Psoas muscle (tissue), 8 donors: ENCODE results near the gene EREG. TPM values are rescaled to one million over a fixed set of nuclear protein-coding genes. Genes with fewer than 3 reads are reported as not detected.

ENCODE experiments used
- ATAC-seq, 4 donors: fragments of 200-7000 bp; cut with Tn5 transposase; one replicate each; pipeline ENCODE4 v1.9.1; 2020; ENCODE audit warnings: moderate library complexity in 3 of 4, mild to moderate bottlenecking in 2 of 4
- DNase-seq, 2 donors: peaks; one replicate each; pipeline ENCODE4 v3.0.0-alpha.2; 2020
- H3K27ac ChIP-seq: fragments of 200-600 bp; one replicate; pipeline ENCODE4 v1.8.0; 2022
- H3K27me3 ChIP-seq, 3 donors: fragments of 200-600 bp in 1 of 3; one replicate each; pipeline versions ENCODE4 v1.6.1 to v1.8.0; 2013 to 2022; ENCODE audit warnings: low read length in 2 of 3, mild to moderate bottlenecking in 2 of 3, moderate library complexity in 1 of 3; ENCODE audit not compliant: insufficient read depth in 3 of 3
- H3K36me3 ChIP-seq, 2 donors: fragments of 200-600 bp in 1 of 2; one replicate each; pipeline versions ENCODE4 v1.6.1 to v1.8.0; 2013 to 2022; ENCODE audit warnings: low read depth in 1 of 2, mild to moderate bottlenecking in 1 of 2, moderate library complexity in 1 of 2; ENCODE audit not compliant: insufficient read depth in 1 of 2
- H3K4me1 ChIP-seq: fragments of 200-600 bp; one replicate; pipeline ENCODE4 v1.8.0; 2022
- H3K4me3 ChIP-seq: fragments of 200-600 bp; one replicate; pipeline ENCODE4 v1.8.0; 2022; ENCODE audit warnings: mild to moderate bottlenecking
- H3K9me3 ChIP-seq: fragments of 200-600 bp; one replicate; pipeline ENCODE4 v1.8.0; 2022
- CTCF ChIP-seq: fragments of 200-600 bp; IDR thresholded peaks from one replicate; pipeline ENCODE4 v1.8.0; 2022; ENCODE audit warnings: antibody characterized with exemption
- whole genome bisulfite sequencing, 3 donors: extraction: QIAGEN DNeasy Blood & Tissue Kit; methylation state at CpG; one replicate each; pipeline versions ENCODE4 v1.1.6 to v1.1.7; 2013; 5-methylcytosine and 5-hydroxymethylcytosine counted together
- intact Hi-C, 2 donors: fragments of 100-400 bp; cut with DNase I; formaldehyde crosslinking; loops; one replicate each; pipeline versions ENCODE4 v1.11.0 to v1.14.2; 2022
- polyA plus RNA-seq, 3 donors: library from polyadenylated mRNA; stranded (reverse); fragments of 200-250 nt; gene quantifications; one replicate each; pipeline ENCODE4 v1.2.3, GENCODE V29; 2013
- total RNA-seq, 4 donors: library from RNA; stranded (reverse); fragmentation: NEBNext Ultra II Directional in 2 of 4; extraction: Animal tissue kit (Norgen Biotek cat#: 25700) in 2 of 4; gene quantifications; one replicate each; pipeline versions ENCODE4 v1.2.1 to v1.2.4, GENCODE V29; 2021 to 2023
- donor health status: healthy with polysubstance abuse.
- donor health status: DM: no; HTN: no; CAD: no; lungs with moderate emphysema.
- donor health status: Bipolar disorder and iron deficiency.
- donor health status: healthy.
- donor health status: DM: yes; HTN: yes; CAD: no.
- donor health status: DM: no; HTN: no; CAD: no.
- donor health status: DM: no; HTN: no; CAD: no.
- donor health status: DM: yes; HTN: yes; CAD: no.

Gene EREG
- total and polyA plus RNA-seq, 7 donors = 0.03 to 0.20 TPM; not detected in 5

- H3K4me3 ChIP-seq = no peak overlapping the region
- H3K27me3 ChIP-seq = no peaks in the 10 kb centered on the region
- H3K36me3 ChIP-seq = no peaks in the 10 kb centered on the region
- H3K27ac ChIP-seq = no peak overlapping the region
- TF ChIP-seq CTCF = no peak
- ATAC-seq = no peak
- 56 to 64% (median 58%) methylated on average over 1 of the region's 1 CpG for WGBS, 3 donors
- no peaks in the 10 kb centered on the region for H3K9me3 ChIP-seq
- no peaks in the 10 kb centered on the region for H3K4me1 ChIP-seq
- no peak for DNase-seq
- intact Hi-C loops = no loop called here
These were observed 20.4 kb downstream of the EREG start for GRCh38 chr4:74385386-74385785.

- no peaks in the 10 kb centered on the region for H3K4me1 ChIP-seq
- no peak for TF ChIP-seq CTCF
- intact Hi-C loops = no loop called here
- H3K9me3 ChIP-seq = no peaks in the 10 kb centered on the region
- DNase-seq (no peak), ATAC-seq (no peak)
- H3K27ac ChIP-seq = no peak overlapping the region
- no peaks in the 10 kb centered on the region for H3K27me3 ChIP-seq
- H3K36me3 ChIP-seq = no peaks in the 10 kb centered on the region
- H3K4me3 ChIP-seq = no peak overlapping the region
- 39 to 59% (median 48%) methylated on average over 4 of the region's 4 CpGs for WGBS, 3 donors
These were observed 21.2 kb downstream of the EREG start for GRCh38 chr4:74386159-74386558.

- no peak for ATAC-seq
- no peak for DNase-seq
- H3K4me1 ChIP-seq = no peaks in the 10 kb centered on the region
- H3K27me3 ChIP-seq = no peaks in the 10 kb centered on the region
- no peak overlapping the region for H3K27ac ChIP-seq
- no peak for TF ChIP-seq CTCF
- H3K9me3 ChIP-seq = no peaks in the 10 kb centered on the region
- intact Hi-C loops = no loop called here
- 92 to 95% (median 95%) methylated on average over 2 of the region's 2 CpGs for WGBS, 3 donors
- H3K36me3 ChIP-seq = no peaks in the 10 kb centered on the region
- H3K4me3 ChIP-seq = no peak overlapping the region
These were observed 22.8 kb downstream of the EREG start for GRCh38 chr4:74387790-74388189.

GRCh38 chr4:74389494-74389893 lies 24.5 kb downstream of the EREG start:
- no peaks in the 10 kb centered on the region for H3K9me3 ChIP-seq
- WGBS, 3 donors = 84 to 97% (median 91%) methylated on average over 1 of the region's 1 CpG
- intact Hi-C loops = no loop called here
- no peaks in the 10 kb centered on the region for H3K27me3 ChIP-seq
- DNase-seq (no peak), ATAC-seq (no peak)
- H3K4me1 ChIP-seq = no peaks in the 10 kb centered on the region
- H3K36me3 ChIP-seq = no peaks in the 10 kb centered on the region
- no peak overlapping the region for H3K4me3 ChIP-seq
- H3K27ac ChIP-seq = no peak overlapping the region
- TF ChIP-seq CTCF = no peak

- WGBS, 3 donors = 86 to 91% (median 89%) methylated on average over 2 of the region's 2 CpGs
- ATAC-seq = no peak
These were observed 25.7 kb downstream of the EREG start for GRCh38 chr4:74390677-74391076.

More at GRCh38 chr4:74390677-74391076, 25.7 kb downstream of the EREG start:
- H3K27ac ChIP-seq = no peak overlapping the region
- no peaks in the 10 kb centered on the region for H3K36me3 ChIP-seq
- H3K27me3 ChIP-seq = no peaks in the 10 kb centered on the region
- H3K9me3 ChIP-seq = no peaks in the 10 kb centered on the region
- no peak for DNase-seq
- no peak overlapping the region for H3K4me3 ChIP-seq
- H3K4me1 ChIP-seq = no peaks in the 10 kb centered on the region
- intact Hi-C loops = no loop called here
- no peak for TF ChIP-seq CTCF
